Measurements from ENCODE around the gene SPRY4.

Gene SPRY4

DNA sequence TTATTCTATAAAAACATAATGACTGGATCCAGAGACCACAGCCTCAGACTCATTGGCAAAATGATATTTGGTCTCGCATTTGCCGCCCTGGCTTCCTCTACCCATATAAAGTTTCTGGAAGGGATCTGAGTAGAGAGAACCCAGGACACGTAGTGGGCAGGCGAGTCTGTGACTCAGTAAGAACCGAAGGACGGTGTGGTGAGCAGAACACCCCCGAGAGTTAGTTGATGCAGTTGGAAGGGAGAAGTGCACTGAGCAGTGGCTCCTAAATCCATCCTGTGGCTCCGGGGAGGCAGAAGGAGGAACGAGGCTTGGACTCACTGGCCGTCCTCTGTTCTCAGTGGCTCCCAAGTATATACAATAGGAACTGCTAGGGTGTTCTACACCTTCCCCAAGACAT lies 11.5 kb downstream of the SPRY4 start:
- no peak overlapping the region for H3K4me3 ChIP-seq (ENCODE audit: control insufficient read depth, low read depth, low read length)
- no peak for DNase-seq (ENCODE audit: low read depth)
- TF ChIP-seq CTCF (IDR thresholded peaks at IDR 0.05; ENCODE audit: control insufficient read depth, insufficient read depth, low read depth, low read length, missing control alignments) = no peak

DNA sequence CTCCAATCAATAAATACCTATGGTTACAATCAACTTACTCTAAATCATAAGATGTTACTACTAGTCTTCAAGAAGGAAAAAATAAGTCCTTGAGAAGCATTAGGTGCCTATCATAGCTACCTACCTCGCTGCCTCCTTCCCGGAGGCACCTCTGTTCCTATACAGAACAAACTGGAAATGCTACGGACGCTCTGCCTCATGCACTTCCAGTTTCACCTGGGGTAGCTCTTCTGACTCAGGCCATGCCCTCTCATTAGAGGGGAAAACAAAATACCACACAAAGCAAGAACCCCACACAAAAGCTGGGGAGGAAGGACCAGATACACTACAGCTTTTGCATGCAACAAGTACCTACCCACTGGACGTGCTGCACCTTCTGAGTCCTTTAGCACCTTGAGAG lies 12.4 kb downstream of the SPRY4 start:
- H3K4me3 ChIP-seq (ENCODE audit: control insufficient read depth, low read depth, low read length) = no peak overlapping the region
- TF ChIP-seq CTCF (IDR thresholded peaks at IDR 0.05; ENCODE audit: control insufficient read depth, insufficient read depth, low read depth, low read length, missing control alignments) = no peak
- DNase-seq (ENCODE audit: low read depth) = no peak

DNA sequence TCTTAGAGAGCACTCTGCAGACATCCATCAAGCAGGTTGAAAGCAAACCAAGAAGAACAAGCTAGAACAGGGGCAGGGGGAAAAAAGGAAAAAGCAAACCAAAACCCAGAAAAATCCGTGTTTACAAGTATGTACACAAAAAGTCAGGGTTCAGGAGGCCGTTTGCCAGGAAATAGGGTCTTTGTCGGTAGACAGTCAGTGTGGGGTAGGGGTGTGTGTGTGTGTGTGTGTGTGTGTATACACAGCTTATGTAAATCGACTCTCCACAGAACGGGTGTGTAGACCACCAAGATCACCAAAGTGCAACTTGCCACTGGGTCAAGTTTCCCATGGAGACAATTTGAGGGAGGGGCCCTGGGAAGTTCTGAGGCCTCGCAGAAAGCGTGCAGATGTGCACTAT lies 13.1 kb downstream of the SPRY4 start:
- DNase-seq (ENCODE audit: low read depth) = no peak
- no peak overlapping the region for H3K4me3 ChIP-seq (ENCODE audit: control insufficient read depth, low read depth, low read length)
- TF ChIP-seq CTCF (IDR thresholded peaks at IDR 0.05; ENCODE audit: control insufficient read depth, insufficient read depth, low read depth, low read length, missing control alignments) = no peak

- DNase-seq (ENCODE audit: low read depth) = no peak
- TF ChIP-seq CTCF (IDR thresholded peaks at IDR 0.05; ENCODE audit: control insufficient read depth, insufficient read depth, low read depth, low read length, missing control alignments) = no peak
- H3K4me3 ChIP-seq (ENCODE audit: control insufficient read depth, low read depth, low read length) = no peak overlapping the region
These were observed 14.0 kb downstream of the SPRY4 start for GRCh38 chr5:142310803-142311202.

GRCh38 chr5:142309747-142310318 lies 15.0 kb downstream of the SPRY4 start:
- no peak for DNase-seq (ENCODE audit: low read depth)
- TF ChIP-seq CTCF (IDR thresholded peaks at IDR 0.05; ENCODE audit: control insufficient read depth, insufficient read depth, low read depth, low read length, missing control alignments) = no peak
- H3K4me3 ChIP-seq (ENCODE audit: control insufficient read depth, low read depth, low read length) = no peak overlapping the region

DNA sequence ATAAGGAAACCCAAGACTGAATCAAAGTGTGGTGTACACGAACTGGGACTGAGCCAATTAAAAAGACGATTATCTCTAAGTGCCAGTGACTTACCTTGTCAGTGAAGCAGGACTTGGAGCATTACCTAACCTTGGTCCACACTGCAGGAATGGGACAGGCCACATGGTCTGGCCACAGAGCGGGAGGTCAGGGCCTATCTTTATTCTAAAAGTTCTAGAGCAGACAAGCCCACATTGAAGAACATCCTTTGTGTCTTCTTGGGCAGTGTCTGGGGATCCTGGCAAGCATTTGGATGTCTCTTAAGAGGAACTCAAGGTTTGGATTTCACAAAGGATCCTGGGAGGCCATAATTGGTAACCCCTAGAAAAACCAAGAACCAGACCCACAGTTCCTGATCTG lies 16.5 kb downstream of the SPRY4 start:
- no peak for TF ChIP-seq CTCF (IDR thresholded peaks at IDR 0.05; ENCODE audit: control insufficient read depth, insufficient read depth, low read depth, low read length, missing control alignments)
- H3K4me3 ChIP-seq (ENCODE audit: control insufficient read depth, low read depth, low read length) = no peak overlapping the region
- no peak for DNase-seq (ENCODE audit: low read depth)
